NT2/D1 (cell line): Measurements from ENCODE around the gene SMARCAD1.

Experiments used
- SUZ12 ChIP-seq: IDR thresholded peaks from 2 replicates; pipeline ENCODE4 v1.6.1; 2011; ENCODE audit not compliant: insufficient read length, insufficient read depth; ENCODE audit errors: extremely low read depth
- YY1 ChIP-seq: IDR thresholded peaks from 2 replicates; pipeline ENCODE4 v1.6.1; 2011; ENCODE audit not compliant: insufficient read length, insufficient read depth
- ZNF274 ChIP-seq: IDR thresholded peaks from 2 replicates; pipeline ENCODE4 v1.6.1; 2011; ENCODE audit warnings: mild to moderate bottlenecking, low read depth, low read length

- TF ChIP-seq ZNF274: no peak
- TF ChIP-seq YY1: no peak
- TF ChIP-seq SUZ12: no peak
Measured at GRCh38 chr4:94277534-94277933, 69.9 kb downstream of the SMARCAD1 start.
